ENCODE data around the gene CRELD2. TPM values are rescaled to one million over a fixed set of nuclear protein-coding genes. Genes with fewer than 3 reads are reported as not detected.
A peak's percentile ranks its signal among the peaks of the same experiment; 100 is the strongest.

The CRELD2 gene
- total RNA-seq (2021; fragmentation: NEBNext Ultra II Directional; extraction: Animal tissue kit (Norgen Biotek cat#: 25700)) = 10 to 100 TPM; 67.9 to 86.8 (median 78.5) TPM
- long read RNA-seq, transcript CRELD2-201 (10 exons, 1,357 nt) = major isoform, 163 of 191 reads
- long read RNA-seq, partial matches to known transcripts = 7 of 191 reads
- long read RNA-seq, other reads (novel, unspliced or antisense) = 18 of 191 reads

DNA sequence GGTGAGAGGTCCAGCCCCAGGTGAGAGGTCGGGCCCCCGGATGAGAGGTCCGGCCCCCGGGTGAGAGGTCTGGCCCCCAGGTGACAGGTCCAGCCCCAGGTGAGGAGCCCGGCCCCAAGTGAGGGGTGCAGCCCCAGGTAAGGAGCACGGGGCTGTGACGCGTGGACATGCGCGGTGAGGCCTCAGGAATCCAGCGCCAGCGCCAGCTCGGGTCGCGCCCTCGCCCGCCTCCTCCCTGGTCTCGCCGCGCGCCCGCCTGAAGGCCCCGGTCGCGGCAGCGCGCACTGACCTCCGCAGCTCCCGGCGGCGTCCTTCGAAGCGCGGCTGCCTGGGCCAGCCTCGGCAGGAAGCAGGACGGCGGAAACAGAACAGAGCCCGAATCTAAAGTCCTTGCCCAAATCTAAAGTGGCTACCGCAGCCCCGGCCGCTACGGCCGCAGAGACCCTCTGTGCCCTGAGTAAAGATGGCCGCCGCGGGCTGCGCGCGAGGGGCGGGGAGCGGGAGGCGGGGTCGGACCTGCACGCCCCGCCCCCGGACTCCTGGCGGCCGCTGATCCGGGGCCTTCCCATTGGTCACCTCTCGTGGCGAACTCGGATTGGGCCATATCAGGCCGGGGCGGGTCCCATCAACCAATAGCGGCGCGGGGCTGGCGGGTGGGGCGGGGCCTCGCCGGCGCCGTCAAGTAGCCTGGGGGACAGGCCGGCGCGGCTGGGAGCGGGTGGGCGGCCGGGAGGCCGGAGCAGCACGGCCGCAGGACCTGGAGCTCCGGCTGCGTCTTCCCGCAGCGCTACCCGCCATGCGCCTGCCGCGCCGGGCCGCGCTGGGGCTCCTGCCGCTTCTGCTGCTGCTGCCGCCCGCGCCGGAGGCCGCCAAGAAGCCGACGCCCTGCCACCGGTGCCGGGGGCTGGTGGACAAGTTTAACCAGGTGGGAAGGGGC, at the start of gene CRELD2, which contains the start of gene ALG12:
Gene CRELD2, plus strand, starts transcription at position 661 of the 937 bp plus-strand sequence. Its CDS starts 136 bp downstream, at position 797.
Gene ALG12, minus strand, starts transcription at position 465 of the 937 bp plus-strand sequence. CDS start 4,673 bp downstream, outside the sequence.
- TF ChIP-seq CTCF (IDR thresholded peaks at IDR 0.05) = no peak
- H3K36me3 Mint-ChIP-seq (ENCODE audit: low read depth) = no peaks in the 10 kb centered on the region
- H3K4me1 Mint-ChIP-seq (ENCODE audit: low read depth) = peaks cover 10% of the 10 kb centered on the region; the same call in 1 of the 2 replicates
- peak within 1 kb of the TSS; percentile 83 for H3K27ac Mint-ChIP-seq
- peak; percentile 95 for DNase-seq
- no peaks in the 10 kb centered on the region for H3K9me3 Mint-ChIP-seq
- peak within 1 kb of the TSS; percentile 93 for H3K4me3 Mint-ChIP-seq
- peaks cover under 1% of the 10 kb centered on the region; the same call in 1 of the 2 replicates for H3K27me3 Mint-ChIP-seq (ENCODE audit: insufficient read depth)

GRCh38 chr22:49869086-49869830, 49.2 kb upstream of the CRELD2 start:
- no peak overlapping the region for H3K4me3 Mint-ChIP-seq
- DNase-seq = no peak

GRCh38 chr22:49869845-49870712, 48.4 kb upstream of the CRELD2 start:
- Mint-ChIP-seq H3K9me3 (peaks cover 50% of the 10 kb centered on the region), H3K27me3 (ENCODE audit: insufficient read depth) (no peaks in the 10 kb centered on the region), H3K36me3 (ENCODE audit: low read depth) (peaks cover 76% of the 10 kb centered on the region), H3K4me3 (no peak overlapping the region), H3K4me1 (ENCODE audit: low read depth) (no peaks in the 10 kb centered on the region), H3K27ac (no peak overlapping the region)
- no peak for DNase-seq
- TF ChIP-seq CTCF (IDR thresholded peaks at IDR 0.05) = no peak

More at GRCh38 chr22:49869086-49869830, 49.2 kb upstream of the CRELD2 start:
- H3K4me1 Mint-ChIP-seq (ENCODE audit: low read depth) = no peaks in the 10 kb centered on the region
- H3K36me3 Mint-ChIP-seq (ENCODE audit: low read depth) = peaks cover 74% of the 10 kb centered on the region
- H3K27me3 Mint-ChIP-seq (ENCODE audit: insufficient read depth) = no peaks in the 10 kb centered on the region
- H3K9me3 Mint-ChIP-seq = peaks cover 50% of the 10 kb centered on the region
- no peak for TF ChIP-seq CTCF (IDR thresholded peaks at IDR 0.05)
- no peak overlapping the region for H3K27ac Mint-ChIP-seq

DNA sequence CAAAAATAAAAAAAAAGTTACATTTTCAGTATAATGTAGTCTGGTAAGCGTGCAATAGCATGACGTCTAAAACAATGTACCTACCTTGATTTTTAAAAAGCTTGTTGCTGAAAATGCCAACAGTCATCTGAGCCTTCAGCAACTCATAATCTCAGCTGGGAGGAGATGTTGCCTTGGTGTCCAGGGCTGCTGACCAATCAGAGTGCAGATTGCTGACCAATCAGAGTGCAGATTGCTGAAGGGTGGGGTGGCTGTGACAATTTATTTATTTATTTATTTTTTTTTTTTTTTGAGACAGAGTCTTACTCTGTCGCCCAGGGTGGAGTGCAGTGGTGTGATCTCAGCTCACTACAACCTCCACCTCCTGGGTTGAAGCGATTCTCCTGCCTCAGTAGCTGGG, 47.0 kb upstream of the CRELD2 start:
- TF ChIP-seq CTCF (IDR thresholded peaks at IDR 0.05) = no peak
- no peaks in the 10 kb centered on the region for H3K4me1 Mint-ChIP-seq (ENCODE audit: low read depth)
- H3K9me3 Mint-ChIP-seq = peaks cover 42% of the 10 kb centered on the region
- peaks cover 74% of the 10 kb centered on the region for H3K36me3 Mint-ChIP-seq (ENCODE audit: low read depth)
- no peak for DNase-seq
- no peak overlapping the region for H3K4me3 Mint-ChIP-seq
- no peak overlapping the region for H3K27ac Mint-ChIP-seq
- no peaks in the 10 kb centered on the region for H3K27me3 Mint-ChIP-seq (ENCODE audit: insufficient read depth)

All from HFFc6 (cell line).